ENCODE results near the gene LRP1B.

Gene LRP1B

GRCh38 chr2:141654311-141654710, 476.5 kb downstream of the LRP1B start:
- H3K9ac ChIP-seq (ENCODE audit: low read length) = no peak overlapping the region
- no peaks in the 10 kb centered on the region for H3K79me2 ChIP-seq (ENCODE audit: insufficient read depth, low read length)
- H3K27me3 ChIP-seq (ENCODE audit: insufficient read depth, low read length) = no peaks in the 10 kb centered on the region
- H3K4me2 ChIP-seq (ENCODE audit: low read length) = no peak overlapping the region
- no peaks in the 10 kb centered on the region for H3K36me3 ChIP-seq (ENCODE audit: insufficient read depth, low read length)
- no peaks in the 10 kb centered on the region for H3K9me3 ChIP-seq (ENCODE audit: low read length)
- TF ChIP-seq EZH2 (IDR thresholded peaks at IDR 0.05; ENCODE audit: borderline replicate concordance, low read length) (no peak), CTCF (IDR thresholded peaks at IDR 0.05; ENCODE audit: low read length) (no peak)
- no peaks in the 10 kb centered on the region for H3F3A ChIP-seq (ENCODE audit: insufficient read depth, low read length)
- H2AFZ ChIP-seq (ENCODE audit: low read length) = no peak overlapping the region
- H3K27ac ChIP-seq (ENCODE audit: low read depth, low read length, poor library complexity, severe bottlenecking) = no peak overlapping the region
- H3K9me2 ChIP-seq (ENCODE audit: low read depth, low read length) = no peaks in the 10 kb centered on the region
- H3K4me3 ChIP-seq (ENCODE audit: low read depth, low read length, poor library complexity, severe bottlenecking) = no peak overlapping the region
- no peaks in the 10 kb centered on the region for H3K4me1 ChIP-seq (ENCODE audit: insufficient read depth, low read length, severe bottlenecking)
- no peaks in the 10 kb centered on the region for H4K20me1 ChIP-seq (ENCODE audit: insufficient read depth, low read length)

DNA sequence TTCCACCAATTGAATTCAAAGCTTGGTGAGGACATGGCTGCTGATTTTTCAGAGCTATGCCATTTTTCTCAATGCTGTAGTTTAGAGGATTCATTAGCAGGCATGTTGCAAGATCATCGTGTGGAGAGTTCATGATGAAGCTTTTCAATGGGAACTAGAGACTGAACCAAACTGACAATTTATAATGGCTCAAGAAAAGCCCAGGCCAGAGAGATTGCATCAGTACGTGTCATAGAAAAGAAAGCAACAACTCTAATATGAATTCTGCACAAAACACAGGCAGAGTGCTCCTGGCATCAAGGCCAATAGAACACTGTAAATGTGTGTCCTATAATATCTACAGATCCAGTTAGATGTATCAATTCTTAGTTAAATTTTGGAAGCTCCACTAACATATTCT, 477.6 kb downstream of the LRP1B start:
- Histone ChIP-seq H4K20me1 (ENCODE audit: insufficient read depth, low read length) (no peaks in the 10 kb centered on the region), H3K79me2 (ENCODE audit: insufficient read depth, low read length) (no peaks in the 10 kb centered on the region), H3F3A (ENCODE audit: insufficient read depth, low read length) (no peaks in the 10 kb centered on the region), H2AFZ (ENCODE audit: low read length) (no peak overlapping the region), H3K9me3 (ENCODE audit: low read length) (no peaks in the 10 kb centered on the region), H3K9ac (ENCODE audit: low read length) (no peak overlapping the region), H3K4me2 (ENCODE audit: low read length) (no peak overlapping the region), H3K27ac (ENCODE audit: low read depth, low read length, poor library complexity, severe bottlenecking) (no peak overlapping the region), H3K4me3 (ENCODE audit: low read depth, low read length, poor library complexity, severe bottlenecking) (no peak overlapping the region), H3K27me3 (ENCODE audit: insufficient read depth, low read length) (no peaks in the 10 kb centered on the region), H3K4me1 (ENCODE audit: insufficient read depth, low read length, severe bottlenecking) (no peaks in the 10 kb centered on the region), H3K9me2 (ENCODE audit: low read depth, low read length) (no peaks in the 10 kb centered on the region), H3K36me3 (ENCODE audit: insufficient read depth, low read length) (no peaks in the 10 kb centered on the region)
- TF ChIP-seq EZH2 (IDR thresholded peaks at IDR 0.05; ENCODE audit: borderline replicate concordance, low read length) (no peak), CTCF (IDR thresholded peaks at IDR 0.05; ENCODE audit: low read length) (no peak)

GRCh38 chr2:141652308-141652707, 478.5 kb downstream of the LRP1B start:
- no peaks in the 10 kb centered on the region for H3K79me2 ChIP-seq (ENCODE audit: insufficient read depth, low read length)
- H4K20me1 ChIP-seq (ENCODE audit: insufficient read depth, low read length) = no peaks in the 10 kb centered on the region
- no peaks in the 10 kb centered on the region for H3K9me2 ChIP-seq (ENCODE audit: low read depth, low read length)
- H2AFZ ChIP-seq (ENCODE audit: low read length) = no peak overlapping the region
- H3K27ac ChIP-seq (ENCODE audit: low read depth, low read length, poor library complexity, severe bottlenecking) = no peak overlapping the region
- no peaks in the 10 kb centered on the region for H3K4me1 ChIP-seq (ENCODE audit: insufficient read depth, low read length, severe bottlenecking)
- TF ChIP-seq CTCF (IDR thresholded peaks at IDR 0.05; ENCODE audit: low read length) (no peak), EZH2 (IDR thresholded peaks at IDR 0.05; ENCODE audit: borderline replicate concordance, low read length) (no peak)
- H3K9ac ChIP-seq (ENCODE audit: low read length) = no peak overlapping the region
- no peaks in the 10 kb centered on the region for H3K9me3 ChIP-seq (ENCODE audit: low read length)
- no peaks in the 10 kb centered on the region for H3F3A ChIP-seq (ENCODE audit: insufficient read depth, low read length)
- H3K27me3 ChIP-seq (ENCODE audit: insufficient read depth, low read length) = no peaks in the 10 kb centered on the region
- H3K36me3 ChIP-seq (ENCODE audit: insufficient read depth, low read length) = no peaks in the 10 kb centered on the region
- no peak overlapping the region for H3K4me3 ChIP-seq (ENCODE audit: low read depth, low read length, poor library complexity, severe bottlenecking)
- H3K4me2 ChIP-seq (ENCODE audit: low read length) = no peak overlapping the region
